GM12864 (cell line): ENCODE results near the gene IFT122.

Experiments
- DNase-seq: peaks from one replicate; pipeline ENCODE4 v3.0.0-alpha.2; 2011; ENCODE audit warnings: low read depth
- H3K4me3 ChIP-seq: 2 replicates; pipeline ENCODE4 v1.5.1; 2011; ENCODE audit warnings: mild to moderate bottlenecking, low read depth, low read length, control low read depth
- TF ChIP-seq, protein P1 (sequence below): IDR thresholded peaks from 2 replicates; pipeline ENCODE4 v1.5.1; 2011; ENCODE audit warnings: low read depth, mild to moderate bottlenecking, moderate library complexity, low read length, control low read depth, inconsistent platforms; ENCODE audit errors: missing control alignments

Gene IFT122

DNA sequence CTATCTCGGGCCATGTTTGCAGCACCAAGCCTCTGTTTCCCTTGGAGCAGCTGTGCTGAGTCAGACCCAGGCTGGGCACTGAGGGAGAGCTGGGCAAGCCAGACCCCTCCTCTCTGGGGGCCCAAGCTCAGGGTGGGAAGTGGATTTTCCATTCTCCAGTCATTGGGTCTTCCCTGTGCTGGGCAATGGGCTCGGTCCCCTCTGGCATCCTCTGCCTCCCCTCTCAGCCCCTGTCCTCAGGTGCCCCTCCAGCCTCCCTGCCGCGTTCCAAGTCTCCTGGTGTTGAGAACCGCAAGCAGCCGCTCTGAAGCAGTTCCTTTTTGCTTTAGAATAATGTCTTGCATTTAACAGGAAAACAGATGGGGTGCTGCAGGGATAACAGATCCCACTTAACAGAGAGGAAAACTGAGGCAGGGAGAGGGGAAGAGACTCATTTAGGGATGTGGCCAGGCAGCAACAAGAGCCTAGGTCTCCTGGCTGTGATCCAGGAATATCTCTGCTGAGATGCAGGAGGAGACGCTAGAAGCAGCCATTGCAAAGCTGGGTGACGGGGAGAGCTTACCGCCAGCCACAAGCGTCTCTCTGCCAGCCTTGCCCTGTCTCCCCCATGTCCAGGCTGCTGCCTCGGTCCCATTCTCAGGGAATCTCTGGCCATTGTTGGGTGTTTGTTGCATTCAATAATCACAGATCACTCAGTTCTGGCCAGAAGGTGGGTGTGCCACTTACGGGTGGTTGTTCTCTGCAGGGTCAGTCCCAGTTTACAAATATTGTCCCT is 89.6 kb downstream of the IFT122 start:
- DNase-seq = no peak
- no peak overlapping the region for H3K4me3 ChIP-seq
- TF ChIP-seq, protein P1, sequence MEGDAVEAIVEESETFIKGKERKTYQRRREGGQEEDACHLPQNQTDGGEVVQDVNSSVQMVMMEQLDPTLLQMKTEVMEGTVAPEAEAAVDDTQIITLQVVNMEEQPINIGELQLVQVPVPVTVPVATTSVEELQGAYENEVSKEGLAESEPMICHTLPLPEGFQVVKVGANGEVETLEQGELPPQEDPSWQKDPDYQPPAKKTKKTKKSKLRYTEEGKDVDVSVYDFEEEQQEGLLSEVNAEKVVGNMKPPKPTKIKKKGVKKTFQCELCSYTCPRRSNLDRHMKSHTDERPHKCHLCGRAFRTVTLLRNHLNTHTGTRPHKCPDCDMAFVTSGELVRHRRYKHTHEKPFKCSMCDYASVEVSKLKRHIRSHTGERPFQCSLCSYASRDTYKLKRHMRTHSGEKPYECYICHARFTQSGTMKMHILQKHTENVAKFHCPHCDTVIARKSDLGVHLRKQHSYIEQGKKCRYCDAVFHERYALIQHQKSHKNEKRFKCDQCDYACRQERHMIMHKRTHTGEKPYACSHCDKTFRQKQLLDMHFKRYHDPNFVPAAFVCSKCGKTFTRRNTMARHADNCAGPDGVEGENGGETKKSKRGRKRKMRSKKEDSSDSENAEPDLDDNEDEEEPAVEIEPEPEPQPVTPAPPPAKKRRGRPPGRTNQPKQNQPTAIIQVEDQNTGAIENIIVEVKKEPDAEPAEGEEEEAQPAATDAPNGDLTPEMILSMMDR = no peak

DNA sequence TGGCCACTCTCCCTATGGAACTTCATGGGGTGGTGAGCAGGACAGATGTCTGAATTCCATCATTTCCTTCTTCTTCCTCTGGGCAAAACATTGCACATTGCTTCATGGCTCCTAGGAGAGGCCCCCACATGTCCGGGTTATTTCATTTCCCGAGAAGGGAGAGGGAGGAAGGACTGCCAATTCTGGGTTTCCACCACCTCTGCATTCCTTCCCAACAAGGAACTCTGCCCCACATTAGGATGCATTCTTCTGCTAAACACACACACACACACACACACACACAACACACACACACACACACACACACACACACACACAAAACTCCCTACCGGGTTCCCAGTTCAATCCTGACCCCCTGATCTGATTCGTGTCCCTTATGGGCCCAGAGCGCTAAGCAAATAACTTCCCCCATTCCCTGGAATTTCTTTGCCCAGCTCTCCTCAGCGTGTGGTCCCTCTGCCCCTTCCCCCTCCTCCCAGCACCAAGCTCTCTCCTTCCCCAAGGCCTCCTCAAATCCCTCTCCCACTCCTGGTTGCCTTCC is 90.3 kb downstream of the IFT122 start:
- TF ChIP-seq, protein P1 = no peak
- no peak for DNase-seq

GRCh38 chr3:129530821-129531220 is 90.8 kb downstream of the IFT122 start:
- DNase-seq = no peak

More for the DNA sequence above, 90.3 kb downstream of the IFT122 start:
- no peak overlapping the region for H3K4me3 ChIP-seq

GRCh38 chr3:129531699-129532098 is 91.7 kb downstream of the IFT122 start:
- no peak for DNase-seq
- TF ChIP-seq, protein P1 = no peak
- no peak overlapping the region for H3K4me3 ChIP-seq

More at GRCh38 chr3:129530821-129531220, 90.8 kb downstream of the IFT122 start:
- TF ChIP-seq, protein P1 = no peak
- H3K4me3 ChIP-seq = no peak overlapping the region

DNA sequence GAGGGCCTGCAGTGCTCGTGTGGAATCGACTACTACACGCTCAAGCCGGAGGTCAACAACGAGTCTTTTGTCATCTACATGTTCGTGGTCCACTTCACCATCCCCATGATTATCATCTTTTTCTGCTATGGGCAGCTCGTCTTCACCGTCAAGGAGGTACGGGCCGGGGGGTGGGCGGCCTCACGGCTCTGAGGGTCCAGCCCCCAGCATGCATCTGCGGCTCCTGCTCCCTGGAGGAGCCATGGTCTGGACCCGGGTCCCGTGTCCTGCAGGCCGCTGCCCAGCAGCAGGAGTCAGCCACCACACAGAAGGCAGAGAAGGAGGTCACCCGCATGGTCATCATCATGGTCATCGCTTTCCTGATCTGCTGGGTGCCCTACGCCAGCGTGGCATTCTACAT is 92.2 kb downstream of the IFT122 start:
- TF ChIP-seq, protein P1 = no peak
- DNase-seq = no peak
- H3K4me3 ChIP-seq = no peak overlapping the region

DNA sequence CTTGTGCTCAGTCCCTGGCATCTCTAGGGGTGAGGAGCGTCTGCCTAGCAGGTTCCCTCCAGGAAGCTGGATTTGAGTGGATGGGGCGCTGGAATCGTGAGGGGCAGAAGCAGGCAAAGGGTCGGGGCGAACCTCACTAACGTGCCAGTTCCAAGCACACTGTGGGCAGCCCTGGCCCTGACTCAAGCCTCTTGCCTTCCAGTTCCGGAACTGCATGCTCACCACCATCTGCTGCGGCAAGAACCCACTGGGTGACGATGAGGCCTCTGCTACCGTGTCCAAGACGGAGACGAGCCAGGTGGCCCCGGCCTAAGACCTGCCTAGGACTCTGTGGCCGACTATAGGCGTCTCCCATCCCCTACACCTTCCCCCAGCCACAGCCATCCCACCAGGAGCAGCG is 93.4 kb downstream of the IFT122 start:
- no peak for DNase-seq
- no peak overlapping the region for H3K4me3 ChIP-seq
- TF ChIP-seq, protein P1 = no peak

- no peak for DNase-seq
- TF ChIP-seq, protein P1 = no peak
- no peak overlapping the region for H3K4me3 ChIP-seq
Measured at GRCh38 chr3:129534428-129535027, 94.5 kb downstream of the IFT122 start.
